ENCODE measurements around the gene PRR5.
A peak's percentile ranks its signal among the peaks of the same experiment; 100 is the strongest.

PRR5 gene

GRCh38 chr22:44692662-44693007 lies 9.4 kb upstream of the PRR5 start:
- DNase-seq (ENCODE audit: low spot score), result no peak

GRCh38 chr22:44693145-44693544 lies 8.9 kb upstream of the PRR5 start:
- no peak for DNase-seq (ENCODE audit: low spot score)

- no peak for DNase-seq (ENCODE audit: low spot score)
These were observed 8.2 kb upstream of the PRR5 start for GRCh38 chr22:44693756-44694155.

- DNase-seq (ENCODE audit: low spot score), result no peak
These were observed 4.4 kb upstream of the PRR5 start for GRCh38 chr22:44697423-44698141.

- no peak for DNase-seq (ENCODE audit: low spot score)
These were observed 3.2 kb upstream of the PRR5 start for GRCh38 chr22:44698531-44699421.

GRCh38 chr22:44700456-44700855 lies 1.5 kb upstream of the PRR5 start:
- DNase-seq (ENCODE audit: low spot score), result no peak

GRCh38 chr22:44701187-44701790 lies 715 bp upstream of the PRR5 start:
- DNase-seq (ENCODE audit: low spot score), result no peak

- no peak for DNase-seq (ENCODE audit: low spot score)
These were observed 635 bp downstream of the PRR5 start for GRCh38 chr22:44702479-44703198.

GRCh38 chr22:44703255-44703870 lies 1.4 kb downstream of the PRR5 start:
- no peak for DNase-seq (ENCODE audit: low spot score)

GRCh38 chr22:44704159-44705021 lies 2.4 kb downstream of the PRR5 start:
- DNase-seq (ENCODE audit: low spot score), result no peak

- no peak for DNase-seq (ENCODE audit: low spot score)
These were observed 3.0 kb downstream of the PRR5 start for GRCh38 chr22:44705022-44705297.

- no peak for DNase-seq (ENCODE audit: low spot score)
These were observed 4.5 kb downstream of the PRR5 start for GRCh38 chr22:44706488-44706887.

- DNase-seq (ENCODE audit: low spot score), result no peak
These were observed 5.2 kb downstream of the PRR5 start for GRCh38 chr22:44707178-44707577.

GRCh38 chr22:44707752-44708151 lies 5.7 kb downstream of the PRR5 start:
- no peak for DNase-seq (ENCODE audit: low spot score)

- DNase-seq (ENCODE audit: low spot score), result no peak
These were observed 7.9 kb downstream of the PRR5 start for GRCh38 chr22:44709881-44710392.

GRCh38 chr22:44710474-44711240 lies 8.7 kb downstream of the PRR5 start:
- DNase-seq (ENCODE audit: low spot score), result no peak

GRCh38 chr22:44711241-44711560 lies 9.2 kb downstream of the PRR5 start:
- no peak for DNase-seq (ENCODE audit: low spot score)

GRCh38 chr22:44711690-44712555 lies 9.9 kb downstream of the PRR5 start:
- DNase-seq (ENCODE audit: low spot score), result peak; percentile 27

GRCh38 chr22:44712962-44713361 lies 11.0 kb downstream of the PRR5 start:
- no peak for DNase-seq (ENCODE audit: low spot score)
